H9 (cell line): ENCODE results near the gene MPL. TPM values are rescaled to one million over a fixed set of nuclear protein-coding genes. Genes with fewer than 3 reads are reported as not detected.

Experiments used
- DNase-seq: peaks from one replicate; pipeline ENCODE4 v3.0.0-alpha.2; 2017
- H2AFZ ChIP-seq: one replicate; pipeline ENCODE4 v1.6.1; 2013; ENCODE audit warnings: mild to moderate bottlenecking, low read length, control low read depth, moderate library complexity
- H2AK5ac ChIP-seq: 2 replicates; pipeline ENCODE4 v1.6.1; 2013; ENCODE audit warnings: low read length, control low read depth, mixed read lengths; ENCODE audit not compliant: insufficient read length
- H2BK120ac ChIP-seq: one replicate; pipeline ENCODE4 v1.6.1; 2013; ENCODE audit warnings: low read depth, mild to moderate bottlenecking, low read length, control low read depth, inconsistent platforms; ENCODE audit not compliant: poor library complexity, severe bottlenecking
- H2BK12ac ChIP-seq: 2 replicates; pipeline ENCODE4 v1.6.1; 2013; ENCODE audit warnings: low read length, control low read depth, mixed read lengths, low read depth; ENCODE audit not compliant: insufficient read length
- H2BK15ac ChIP-seq: 2 replicates; pipeline ENCODE4 v1.6.1; 2013; ENCODE audit warnings: low read depth, low read length, control low read depth
- H2BK20ac ChIP-seq: one replicate; pipeline ENCODE4 v1.6.1; 2013; ENCODE audit warnings: low read depth, mild to moderate bottlenecking, low read length, control low read depth, inconsistent platforms; ENCODE audit not compliant: poor library complexity, severe bottlenecking
- H2BK5ac ChIP-seq: 2 replicates; pipeline ENCODE4 v1.6.1; 2013; ENCODE audit warnings: low read length, control low read depth, mixed read lengths; ENCODE audit not compliant: insufficient read length
- H3K14ac ChIP-seq: 2 replicates; pipeline ENCODE4 v1.6.1; 2013; ENCODE audit warnings: low read length, control low read depth; ENCODE audit not compliant: insufficient read depth
- H3K18ac ChIP-seq: 2 replicates; pipeline ENCODE4 v1.6.1; 2013; ENCODE audit warnings: low read depth, mild to moderate bottlenecking, mixed read lengths, low read length, control low read depth; ENCODE audit not compliant: insufficient read length
- H3K23ac ChIP-seq: 2 replicates; pipeline ENCODE4 v1.6.1; 2013; ENCODE audit warnings: low read length, control low read depth, mixed read lengths, low read depth; ENCODE audit not compliant: insufficient read length
- H3K23me2 ChIP-seq: 2 replicates; pipeline ENCODE4 v1.6.1; 2013; ENCODE audit warnings: low read depth, mild to moderate bottlenecking, mixed read lengths, low read length, control low read depth; ENCODE audit not compliant: insufficient read length, poor library complexity, severe bottlenecking
- H3K27ac ChIP-seq: 2 replicates; pipeline ENCODE4 v1.5.1; 2013; ENCODE audit warnings: low read length, control low read depth, mixed read lengths, low read depth; ENCODE audit not compliant: insufficient read length
- H3K27me3 ChIP-seq: 2 replicates; pipeline ENCODE4 v1.6.1; 2013; ENCODE audit warnings: low read length, control low read depth, inconsistent platforms; ENCODE audit not compliant: insufficient read depth
- H3K4ac ChIP-seq: 2 replicates; pipeline ENCODE4 v1.6.1; 2013; ENCODE audit warnings: low read depth, mild to moderate bottlenecking, control low read depth, inconsistent platforms, low read length, moderate library complexity
- H3K4me1 ChIP-seq: 2 replicates; pipeline ENCODE4 v1.6.1; 2013; ENCODE audit warnings: low read length, control low read depth, inconsistent platforms; ENCODE audit not compliant: insufficient read depth
- H3K4me2 ChIP-seq: 2 replicates; pipeline ENCODE4 v1.6.1; 2013; ENCODE audit warnings: low read length, control low read depth, mixed read lengths; ENCODE audit not compliant: insufficient read length, insufficient read depth
- H3K56ac ChIP-seq: 2 replicates; pipeline ENCODE4 v1.6.1; 2013; ENCODE audit warnings: low read depth, mild to moderate bottlenecking, mixed read lengths, low read length, control low read depth; ENCODE audit not compliant: insufficient read length
- H3K79me1 ChIP-seq: 2 replicates; pipeline ENCODE4 v1.6.1; 2013; ENCODE audit warnings: low read depth, mild to moderate bottlenecking, moderate library complexity, low read length, control low read depth, inconsistent platforms; ENCODE audit not compliant: insufficient read depth, poor library complexity, severe bottlenecking
- H3K79me2 ChIP-seq: 2 replicates; pipeline ENCODE4 v1.6.1; 2013; ENCODE audit warnings: low read length, control low read depth, inconsistent platforms; ENCODE audit not compliant: insufficient read depth
- H3K9ac ChIP-seq: 2 replicates; pipeline ENCODE4 v1.6.1; 2013; ENCODE audit warnings: low read length, control low read depth, mixed read lengths; ENCODE audit not compliant: insufficient read length; ENCODE audit errors: extremely low read depth
- H3K9me3 ChIP-seq: one replicate; pipeline ENCODE4 v1.6.1; 2013; ENCODE audit warnings: low read depth, low read length, inconsistent platforms; ENCODE audit not compliant: control insufficient read depth
- H3T11ph ChIP-seq: one replicate; pipeline ENCODE4 v1.6.1; 2013; ENCODE audit warnings: mild to moderate bottlenecking, low read length, control low read depth, inconsistent platforms
- H4K20me1 ChIP-seq: one replicate; pipeline ENCODE4 v1.6.1; 2013; ENCODE audit not compliant: control insufficient read depth, insufficient read length, insufficient read depth
- H4K5ac ChIP-seq: 2 replicates; pipeline ENCODE4 v1.6.1; 2013; ENCODE audit warnings: low read depth, mild to moderate bottlenecking, mixed read lengths, low read length, control low read depth; ENCODE audit not compliant: insufficient read length
- H4K8ac ChIP-seq: replicated peaks from 2 replicates; pipeline ENCODE4 v1.6.1; 2013; ENCODE audit warnings: low read length, control low read depth, mixed read lengths, low read depth; ENCODE audit not compliant: insufficient read length
- H4K91ac ChIP-seq: 2 replicates; pipeline ENCODE4 v1.6.1; 2013; ENCODE audit warnings: low read depth, mild to moderate bottlenecking, moderate library complexity, mixed read lengths, low read length, control low read depth; ENCODE audit not compliant: insufficient read length
- H3K27ac Mint-ChIP-seq, 3 experiments: 2 replicates in 2 of 3; 3 replicates in 1 of 3; pipeline ENCODE4 v1.8.0; 2020 to 2021; ENCODE audit warnings: mixed read lengths in 3 of 3, mild to moderate bottlenecking in 1 of 3, moderate library complexity in 1 of 3
- H3K27me3 Mint-ChIP-seq: 2 replicates; pipeline ENCODE4 v1.8.0; 2021; ENCODE audit warnings: low read depth, mild to moderate bottlenecking, moderate library complexity, mixed read lengths
- H3K36me3 Mint-ChIP-seq, 3 experiments: 2 replicates in 2 of 3; 3 replicates in 1 of 3; pipeline ENCODE4 v1.8.0; 2020 to 2021; ENCODE audit warnings: low read depth in 3 of 3, mixed read lengths in 3 of 3; ENCODE audit not compliant: insufficient read depth in 1 of 3
- H3K4me1 Mint-ChIP-seq, 2 experiments: 2 replicates each; pipeline ENCODE4 v1.8.0; 2020; ENCODE audit warnings: mixed read lengths in 2 of 2
- H3K4me3 Mint-ChIP-seq, 2 experiments: 2 replicates in 1 of 2; 3 replicates in 1 of 2; pipeline ENCODE4 v1.8.0; 2020 to 2021; ENCODE audit warnings: mild to moderate bottlenecking in 2 of 2, mixed read lengths in 2 of 2, moderate library complexity in 1 of 2
- H3K9me3 Mint-ChIP-seq, 2 experiments: 2 replicates in 1 of 2; 3 replicates in 1 of 2; pipeline ENCODE4 v1.8.0; 2020; ENCODE audit warnings: mild to moderate bottlenecking in 2 of 2, mixed read lengths in 2 of 2, moderate library complexity in 1 of 2
- CTCF ChIP-seq: fragments of 200-600 bp; sonication (generic); conservative IDR thresholded peaks from 3 replicates; pipeline ENCODE4 v1.8.0; 2021; ENCODE audit warnings: antibody characterized with exemption, mild to moderate bottlenecking
- WGBS: extraction: QIAGEN DNeasy Blood & Tissue Kit; methylation state at CpG from one replicate; pipeline ENCODE4 v1.1.7; 2013; ENCODE audit warnings: missing lambda C conversion rate, low lambda C conversion rate, mixed read lengths; ENCODE audit not compliant: insufficient read length; ENCODE audit errors: extremely low coverage; 5-methylcytosine and 5-hydroxymethylcytosine counted together
- total RNA-seq: library from RNA; stranded (reverse); gene quantifications from 2 replicates; pipeline ENCODE4 v1.2.1, GENCODE V29; 2021

The MPL gene
- total RNA-seq, 1 experiment from 2014 or later: not detected

DNA sequence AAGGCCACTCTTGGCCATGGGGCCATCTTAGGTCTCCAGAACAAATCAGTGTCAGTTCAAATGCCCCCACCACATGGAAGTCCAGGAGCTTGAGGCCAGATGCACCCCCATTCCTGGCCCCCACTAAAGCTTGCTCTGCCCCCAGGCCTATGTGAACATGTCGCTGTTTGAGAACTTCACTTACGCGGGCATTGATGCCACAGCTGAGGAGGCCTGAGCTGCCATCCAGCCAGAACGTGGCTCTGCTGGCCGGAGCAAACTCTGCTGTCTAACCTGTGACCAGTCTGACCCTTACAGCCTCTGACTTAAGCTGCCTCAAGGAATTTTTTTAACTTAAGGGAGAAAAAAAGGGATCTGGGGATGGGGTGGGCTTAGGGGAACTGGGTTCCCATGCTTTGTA lies 15.1 kb upstream of the MPL start:
- Histone ChIP-seq H4K20me1 (no peaks in the 10 kb centered on the region), H3K56ac (no peak overlapping the region), H3K23ac (no peak overlapping the region), H2AK5ac (no peak overlapping the region), H2BK12ac (no peak overlapping the region), H2AFZ (no peak overlapping the region), H4K5ac (no peak overlapping the region), H3T11ph (no peak overlapping the region), H2BK5ac (no peak overlapping the region), H3K79me1 (no peaks in the 10 kb centered on the region), H3K79me2 (no peaks in the 10 kb centered on the region), H3K27ac (no peak overlapping the region), H3K14ac (no peak overlapping the region), H2BK15ac (no peak overlapping the region; the same call in 1 of the 2 replicates), H2BK120ac (no peak overlapping the region), H2BK20ac (no peak overlapping the region), H3K9me3 (no peaks in the 10 kb centered on the region), H4K8ac (no peak overlapping the region), H3K9ac (no peak overlapping the region), H3K18ac (no peak overlapping the region), H3K4ac (no peak overlapping the region), H4K91ac (no peak overlapping the region), H3K4me1 (no peaks in the 10 kb centered on the region), H3K27me3 (no peaks in the 10 kb centered on the region), H3K4me2 (no peak overlapping the region), H3K23me2 (no peaks in the 10 kb centered on the region)
- no peaks in the 10 kb centered on the region; the same call in none of the 2 replicates for H3K27me3 Mint-ChIP-seq
- TF ChIP-seq CTCF: no peak
- no peak overlapping the region for H3K27ac Mint-ChIP-seq
- H3K9me3 Mint-ChIP-seq: peaks cover 15 to 19% of the 10 kb centered on the region in 2 experiments
- H3K36me3 Mint-ChIP-seq: peaks cover 0 to under 1% (median 0%) of the 10 kb centered on the region in 3 experiments; a peak in 3 of 7 replicates
- no peak overlapping the region for H3K4me3 Mint-ChIP-seq
- WGBS: no CpG with 5 or more reads among the region's 5 CpGs
- peaks cover 16% of the 10 kb centered on the region in 2 experiments for H3K4me1 Mint-ChIP-seq
- DNase-seq: no peak
